CD4-positive, alpha-beta T cell treated with Interleukin-6 at 100 ng/mL for 8 hours (primary cell): ENCODE measurements around the gene SLC44A3.
"Not testable (repeated sequence)": the region's sequence is repeated elsewhere in the genome, so short reads cannot be mapped to it uniquely, and the experiment has no call there.

Source experiments
- DNase-seq: peaks from one replicate; pipeline ENCODE4 v3.0.0-alpha.2; 2020; ENCODE audit warnings: mixed read lengths, low spot score

The SLC44A3 gene

GRCh38 chr1:94803106-94803505 is 17.1 kb upstream of the SLC44A3 start:
- no peak for DNase-seq

GRCh38 chr1:94803517-94804441 is 16.4 kb upstream of the SLC44A3 start:
- DNase-seq: no peak

GRCh38 chr1:94804442-94804837 is 15.7 kb upstream of the SLC44A3 start:
- DNase-seq: no peak

DNA sequence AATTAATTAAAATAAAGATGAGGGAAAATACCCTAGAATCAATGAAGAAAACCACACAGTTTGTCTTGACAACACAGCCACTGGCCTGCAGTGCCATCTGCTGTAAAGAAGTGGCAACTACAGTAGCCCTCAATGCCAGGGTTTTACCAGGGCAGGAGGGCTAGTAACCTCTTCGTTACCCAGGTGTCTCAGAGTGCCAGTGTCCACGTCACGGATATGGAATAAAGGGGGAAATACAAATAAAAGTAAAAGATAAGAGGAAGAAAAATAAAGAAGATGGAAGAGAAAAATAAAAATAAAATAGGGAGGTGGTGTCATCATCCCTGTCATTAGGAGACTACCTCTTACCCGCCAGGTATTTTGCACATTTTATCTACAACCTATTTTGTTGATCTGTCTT is 14.2 kb upstream of the SLC44A3 start:
- DNase-seq: peak; percentile 27

GRCh38 chr1:94806441-94806871 is 13.7 kb upstream of the SLC44A3 start:
- no peak for DNase-seq

DNA sequence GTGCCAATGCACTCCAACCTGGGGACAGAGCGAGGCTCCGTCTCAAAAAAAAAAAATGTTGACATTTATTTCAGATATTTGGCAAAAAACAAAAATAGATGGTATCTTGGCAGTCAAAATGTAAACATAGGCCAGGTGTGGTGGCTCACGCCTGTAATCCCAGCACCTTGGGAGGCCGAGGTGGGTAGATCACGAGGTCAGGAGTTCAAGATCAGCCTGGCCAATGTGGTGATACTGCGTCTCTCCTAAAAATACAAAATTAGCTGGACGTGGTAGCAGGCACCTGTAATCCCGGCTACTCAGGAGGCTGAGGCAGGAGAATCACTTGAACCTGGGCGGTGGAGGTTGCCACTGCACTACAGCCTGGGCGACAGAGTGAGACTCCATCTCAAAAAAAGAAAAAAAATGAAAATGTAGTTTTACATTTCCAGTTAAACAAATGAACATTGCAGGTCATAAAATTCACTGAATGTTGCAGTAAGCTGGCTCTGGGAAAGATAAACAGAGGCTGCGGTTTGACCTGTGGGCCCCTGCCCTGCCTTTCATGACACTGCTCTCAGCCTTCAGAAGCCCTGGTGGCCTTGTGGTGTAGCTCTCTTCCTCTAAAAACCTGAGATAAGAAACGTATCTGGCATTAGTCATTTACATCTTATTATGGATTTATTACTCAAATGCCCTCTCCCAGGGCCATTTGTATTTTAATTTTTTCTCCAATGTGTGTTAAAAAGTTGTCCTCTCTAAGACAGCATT is 12.2 kb upstream of the SLC44A3 start:
- peak; percentile 14 for DNase-seq

GRCh38 chr1:94808669-94809068 is 11.5 kb upstream of the SLC44A3 start:
- DNase-seq: no peak

GRCh38 chr1:94812985-94813384 is 7.2 kb upstream of the SLC44A3 start:
- no peak for DNase-seq

DNA sequence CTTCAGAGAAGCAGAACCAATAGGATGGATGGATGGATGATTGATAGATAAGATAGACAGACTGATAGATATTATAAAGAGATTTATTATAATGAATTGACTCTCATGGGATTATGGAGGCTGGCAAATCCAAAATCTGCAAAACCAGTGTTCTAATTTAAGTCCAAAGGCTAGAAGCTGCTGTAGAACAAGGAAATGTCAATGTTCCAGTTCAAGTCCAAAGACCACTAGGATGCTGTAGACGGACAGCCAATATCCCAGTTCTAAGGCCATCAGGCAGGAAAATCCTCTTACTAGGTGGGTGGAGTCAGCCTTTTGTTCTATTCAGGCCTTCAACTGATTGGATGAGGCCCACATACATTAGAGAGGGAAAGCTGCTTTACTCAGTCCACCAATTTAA is 4.1 kb upstream of the SLC44A3 start:
- DNase-seq: no peak

GRCh38 chr1:94817712-94818111 is 2.4 kb upstream of the SLC44A3 start:
- DNase-seq: no peak

GRCh38 chr1:94819238-94819944 is 766 bp upstream of the SLC44A3 start:
- DNase-seq: no peak

DNA sequence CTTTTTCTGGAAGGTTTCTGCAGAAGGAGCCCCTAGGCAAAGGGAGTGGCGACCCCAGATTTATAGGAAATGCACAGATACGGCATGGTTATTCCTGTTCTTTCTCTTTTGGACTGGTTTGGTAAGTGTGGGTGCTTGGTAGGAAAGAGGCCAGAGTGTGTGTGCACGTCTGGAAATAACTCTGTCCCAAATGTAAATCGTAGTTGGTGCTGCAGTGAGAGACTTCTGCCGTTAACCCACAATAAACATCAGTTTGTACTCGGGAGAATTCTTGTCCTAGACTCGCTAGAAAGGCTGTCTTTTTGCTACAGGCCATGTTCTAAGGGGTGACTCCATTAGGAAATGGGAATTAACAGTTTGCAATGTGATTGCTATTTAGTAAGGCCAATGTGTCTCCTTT is 779 bp downstream of the SLC44A3 start:
- no peak for DNase-seq

- no peak for DNase-seq
Measured at GRCh38 chr1:94821636-94822305, 1.6 kb downstream of the SLC44A3 start.

DNA sequence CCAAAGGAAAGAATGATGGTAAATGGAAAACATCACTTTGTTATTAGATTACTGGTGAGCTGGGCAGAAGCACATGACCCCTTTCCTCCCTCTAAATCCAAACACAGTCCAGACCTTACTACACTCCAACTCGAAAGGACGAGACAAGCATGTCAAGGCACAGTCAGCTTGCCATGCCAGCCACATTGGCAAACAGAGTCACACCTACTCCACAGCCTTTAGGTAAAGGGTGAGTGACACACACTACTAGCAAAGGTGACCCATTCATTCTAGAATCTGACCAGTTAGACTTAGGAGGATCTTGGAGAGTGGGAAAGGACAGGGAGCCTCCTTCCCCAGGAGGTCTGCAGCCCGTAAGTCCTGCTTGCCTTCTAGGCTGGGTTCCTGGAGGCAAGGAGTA is 3.0 kb downstream of the SLC44A3 start:
- no peak for DNase-seq

DNA sequence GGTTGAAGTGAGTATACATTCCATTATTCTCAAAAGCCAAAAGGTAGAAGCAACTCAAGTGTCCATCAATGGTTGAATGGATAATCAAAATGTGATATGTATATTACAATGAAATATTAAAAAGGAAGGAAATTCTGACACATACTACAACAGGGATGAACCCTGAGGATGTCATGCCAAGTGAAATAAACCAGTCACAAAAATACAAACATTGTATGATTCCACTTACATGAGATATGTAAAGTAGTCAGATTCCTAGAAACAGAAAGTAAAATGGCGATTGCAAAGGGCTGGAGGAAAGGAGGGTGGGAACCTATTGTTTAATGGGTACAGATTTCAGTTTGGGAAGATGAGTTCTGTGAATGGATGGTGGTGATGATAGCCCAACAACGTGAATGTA is 5.8 kb downstream of the SLC44A3 start:
- no peak for DNase-seq

DNA sequence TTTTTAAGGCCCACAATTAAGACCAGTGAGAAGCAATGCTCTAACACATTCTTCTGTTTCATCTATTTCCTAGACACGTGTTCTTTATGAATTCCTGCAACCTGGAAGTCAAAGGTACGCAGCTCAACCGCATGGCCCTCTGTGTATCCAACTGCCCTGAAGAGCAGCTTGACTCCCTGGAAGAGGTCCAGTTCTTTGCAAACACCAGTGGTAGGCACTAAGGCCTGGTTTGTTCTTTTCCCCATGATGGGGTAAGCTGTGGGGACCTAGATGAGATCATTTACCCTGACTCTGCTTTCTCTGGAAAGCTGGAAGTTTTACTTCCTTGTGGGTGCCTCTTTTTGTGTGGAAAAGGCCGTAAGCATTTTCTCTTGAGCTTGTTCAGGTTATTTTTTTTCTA is 7.3 kb downstream of the SLC44A3 start:
- no peak for DNase-seq

DNA sequence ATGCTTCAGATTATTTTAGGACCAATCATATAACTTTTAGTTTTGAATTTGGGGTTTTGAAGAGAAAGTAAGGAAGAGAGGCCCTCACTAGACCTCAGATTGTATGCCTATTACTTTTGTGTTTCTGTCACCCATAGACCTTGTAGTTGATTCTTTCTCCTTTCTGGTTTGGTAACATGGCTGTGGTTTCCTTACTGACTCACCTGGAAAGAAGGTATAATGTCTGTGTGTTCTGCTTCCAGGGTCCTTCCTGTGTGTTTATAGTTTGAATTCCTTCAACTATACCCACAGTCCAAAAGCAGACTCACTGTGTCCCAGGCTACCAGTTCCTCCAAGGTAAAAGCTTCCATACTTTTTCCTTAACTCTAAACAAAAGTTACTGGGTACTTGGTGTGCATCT is 8.1 kb downstream of the SLC44A3 start:
- no peak for DNase-seq

GRCh38 chr1:94831641-94832040 is 11.5 kb downstream of the SLC44A3 start:
- DNase-seq: no peak

- DNase-seq: no peak
Measured at GRCh38 chr1:94832446-94832845, 12.3 kb downstream of the SLC44A3 start.

- no peak for DNase-seq
Measured at GRCh38 chr1:94832931-94833585, 12.9 kb downstream of the SLC44A3 start.

DNA sequence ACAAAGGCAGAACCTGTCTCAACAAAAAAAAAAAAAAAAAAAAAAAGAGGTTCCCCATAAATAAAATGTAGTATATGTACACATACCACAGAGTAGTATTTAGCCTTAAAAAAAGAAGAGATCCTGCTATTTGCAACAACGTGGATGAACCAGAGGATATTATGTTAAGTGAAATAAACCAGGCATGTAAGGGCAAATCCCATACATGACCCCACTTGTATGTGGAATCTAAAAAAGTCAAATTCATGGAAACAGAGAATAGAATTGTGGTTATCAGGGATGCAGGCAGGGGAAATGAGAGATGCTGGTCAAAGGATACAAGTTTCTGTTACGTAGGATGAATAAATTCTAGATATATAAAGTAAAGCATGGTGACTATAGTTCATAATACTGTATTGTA is 16.7 kb downstream of the SLC44A3 start:
- no peak for DNase-seq

DNA sequence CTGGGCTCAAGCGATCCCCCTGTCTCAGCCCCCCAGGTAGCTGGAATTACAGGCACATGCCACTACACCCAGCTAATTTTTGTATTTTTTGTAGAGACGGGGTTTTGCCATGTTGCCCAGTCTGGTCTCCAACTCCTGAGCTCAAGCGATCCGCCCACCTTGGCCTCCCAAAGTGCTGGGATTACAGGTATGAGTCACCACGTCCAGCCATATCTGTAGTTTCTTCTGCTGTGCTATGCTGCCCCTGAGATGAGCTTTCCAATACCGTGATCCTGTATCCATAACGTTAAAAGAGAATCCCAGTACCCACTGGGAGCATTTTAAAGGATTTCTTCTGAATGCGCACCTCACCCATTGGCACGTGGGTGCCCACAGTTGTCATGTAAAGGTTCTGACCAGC is 20.2 kb downstream of the SLC44A3 start:
- DNase-seq: not testable (repeated sequence)
